Measurements from ENCODE around the gene CSTF2T.
A peak's percentile ranks its signal among the peaks of the same experiment; 100 is the strongest.
"Not testable (repeated sequence)": the region's sequence is repeated elsewhere in the genome, so short reads cannot be mapped to it uniquely, and the experiment has no call there.

CSTF2T gene

GRCh38 chr10:51696251-51696650 is 3.1 kb downstream of the CSTF2T start:
- no peak for DNase-seq

GRCh38 chr10:51694086-51694768 is 5.2 kb downstream of the CSTF2T start:
- DNase-seq, result no peak

DNA sequence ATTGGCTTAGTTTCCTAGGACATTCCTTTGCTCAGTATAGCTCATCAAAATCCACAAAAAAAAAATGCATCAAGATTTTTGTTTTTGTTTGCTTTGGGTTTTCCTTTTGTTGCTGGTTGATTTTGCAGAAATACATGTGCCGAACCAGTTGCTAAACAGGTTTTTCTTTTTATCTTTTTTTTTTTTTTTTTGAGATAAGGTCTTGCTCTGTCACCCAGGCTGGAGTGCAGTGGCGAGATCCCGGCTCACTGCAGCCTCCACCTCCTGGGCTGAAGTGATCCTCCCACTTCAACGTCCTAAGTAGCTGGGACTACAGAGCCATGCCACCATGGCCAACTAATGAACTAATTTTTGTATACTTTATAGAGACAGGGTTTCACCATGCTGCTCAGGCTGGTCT is 8.3 kb downstream of the CSTF2T start:
- no peak for DNase-seq

DNA sequence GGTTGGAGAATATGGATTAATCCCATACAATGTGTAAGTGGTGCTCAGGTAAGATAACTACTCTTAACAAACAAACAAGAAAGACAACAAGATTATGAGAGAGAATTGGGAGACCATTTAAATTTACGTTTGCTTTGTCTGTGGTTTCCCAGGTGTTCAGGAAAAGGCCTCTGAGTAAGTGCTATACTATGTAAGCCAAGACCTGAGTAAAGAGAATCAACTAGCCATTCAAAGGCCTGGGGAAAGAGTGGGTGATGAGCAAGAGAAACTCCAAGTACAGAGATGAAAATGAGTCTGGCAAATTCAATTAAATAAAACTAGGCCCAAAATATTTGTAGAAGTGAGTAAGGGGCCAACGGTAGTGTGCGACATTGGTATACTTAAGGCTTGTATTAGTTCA is 9.9 kb downstream of the CSTF2T start:
- no peak for DNase-seq

GRCh38 chr10:51688826-51689225 is 10.6 kb downstream of the CSTF2T start:
- DNase-seq, result not testable (repeated sequence)

GRCh38 chr10:51687296-51687695 is 12.1 kb downstream of the CSTF2T start:
- DNase-seq, result no peak

GRCh38 chr10:51685768-51686167 is 13.6 kb downstream of the CSTF2T start:
- no peak for DNase-seq

GRCh38 chr10:51683031-51683691 is 16.2 kb downstream of the CSTF2T start:
- no peak for DNase-seq

GRCh38 chr10:51679841-51680240 is 19.6 kb downstream of the CSTF2T start:
- no peak for DNase-seq

- DNase-seq, result no peak
These were observed 24.3 kb downstream of the CSTF2T start for GRCh38 chr10:51675088-51675487.

GRCh38 chr10:51672039-51672535 is 27.3 kb downstream of the CSTF2T start:
- DNase-seq, result no peak

GRCh38 chr10:51669041-51669440 is 30.4 kb downstream of the CSTF2T start:
- DNase-seq, result no peak

DNA sequence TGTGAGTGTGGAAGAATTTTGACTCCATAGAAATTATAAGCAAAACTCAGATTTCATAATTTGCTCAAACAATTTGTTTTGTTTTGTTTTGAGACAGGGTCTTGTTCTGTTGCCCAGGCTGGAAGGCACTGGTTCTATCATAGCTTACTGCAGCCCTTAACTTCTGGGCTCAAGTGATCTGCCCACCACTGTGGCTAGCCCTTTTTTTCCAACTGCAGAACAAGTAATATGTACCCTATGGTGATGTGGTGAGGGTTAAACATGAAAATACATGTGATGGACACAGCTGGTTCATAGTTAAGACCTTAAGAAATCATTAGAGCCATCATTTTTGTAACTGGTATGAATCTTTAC is 31.1 kb downstream of the CSTF2T start:
- DNase-seq, result no peak

DNA sequence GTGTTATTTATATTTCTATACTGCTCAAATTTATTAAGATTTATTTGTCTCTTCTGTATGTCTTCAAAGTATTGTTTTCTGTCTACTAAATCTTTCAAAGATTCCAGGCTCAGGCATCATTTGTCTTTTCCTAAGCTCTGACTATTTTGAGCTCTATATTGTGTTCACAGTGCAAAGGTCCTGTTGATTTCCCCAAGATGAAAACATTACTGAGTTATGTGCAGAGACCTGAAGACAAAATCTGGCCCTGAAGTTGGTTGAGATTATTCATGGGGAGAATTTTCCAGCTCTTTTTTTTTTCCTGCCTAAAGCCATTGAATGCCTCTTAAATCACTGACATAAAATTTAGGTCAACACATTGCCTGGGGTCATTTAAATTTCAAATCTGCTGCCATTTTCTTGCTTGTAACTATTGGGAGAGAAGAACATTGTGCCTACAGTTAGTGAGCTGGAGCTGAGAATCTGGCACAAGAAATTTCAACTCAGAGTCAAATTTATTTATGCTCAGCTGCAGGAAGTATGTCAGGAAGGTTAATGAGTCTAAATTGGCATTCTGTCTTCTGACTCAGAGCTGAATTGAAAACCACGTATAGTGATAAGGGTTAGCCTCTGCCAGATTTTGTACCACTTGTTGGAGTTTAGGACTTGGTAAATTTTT is 31.6 kb downstream of the CSTF2T start:
- peak; percentile 8 for DNase-seq

DNA sequence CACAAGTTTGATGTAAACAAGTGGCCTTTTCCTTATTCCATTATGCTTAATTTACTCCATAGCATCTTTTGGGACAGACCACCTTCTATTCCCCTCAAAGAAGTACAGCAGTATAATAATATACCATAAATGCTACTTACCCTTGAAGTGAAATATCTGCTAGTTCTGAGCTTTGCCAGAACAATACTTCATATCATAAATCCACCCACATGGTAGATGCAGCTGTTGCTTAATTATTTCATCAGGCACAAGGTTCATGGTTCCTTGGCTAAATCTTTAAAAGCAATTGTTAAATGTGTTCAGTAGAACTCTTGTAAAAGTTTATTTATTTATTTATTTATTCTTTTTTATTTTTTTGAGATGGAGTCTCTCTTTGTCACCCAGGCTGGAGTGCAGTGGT is 32.9 kb downstream of the CSTF2T start:
- DNase-seq, result no peak

DNA sequence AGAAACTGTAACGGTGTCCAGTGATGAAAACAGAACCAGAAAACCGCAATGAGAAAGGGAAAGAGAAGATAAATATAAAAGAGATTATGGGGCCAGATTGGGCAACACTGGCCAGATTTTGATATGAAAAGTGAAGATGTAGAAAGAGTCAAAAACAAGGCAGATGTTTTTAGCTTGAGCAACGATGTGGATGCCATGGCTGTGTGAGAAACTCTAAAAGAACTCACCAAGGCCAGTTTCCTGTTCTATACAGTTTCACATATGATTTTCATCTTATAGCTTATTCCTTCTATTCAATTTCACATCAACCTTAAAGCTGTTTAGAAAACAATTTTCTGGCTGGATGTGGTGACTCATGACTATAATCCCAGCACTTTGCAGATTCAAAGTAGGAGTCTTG is 36.3 kb downstream of the CSTF2T start:
- no peak for DNase-seq

DNA sequence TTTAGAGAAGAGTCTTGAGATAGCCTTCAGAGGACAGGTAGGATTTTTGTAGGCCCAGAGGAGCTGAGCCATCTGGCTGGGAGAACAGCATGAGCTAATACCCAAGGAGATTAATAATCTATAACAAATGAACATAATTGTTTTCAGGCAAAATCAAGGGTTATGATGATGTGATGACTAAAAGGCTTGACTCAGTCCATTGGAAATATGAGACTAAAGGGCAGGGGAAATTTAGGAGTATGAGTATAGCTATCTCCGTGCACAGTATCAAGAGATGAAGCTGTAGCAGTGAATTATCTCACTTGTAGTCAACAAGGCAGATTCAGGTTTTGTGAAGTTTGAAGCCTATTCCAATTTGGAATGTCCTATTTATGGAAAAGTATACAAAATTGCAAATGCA is 40.1 kb downstream of the CSTF2T start:
- no peak for DNase-seq

- DNase-seq, result no peak
These were observed 41.4 kb downstream of the CSTF2T start for GRCh38 chr10:51658000-51658399.

DNA sequence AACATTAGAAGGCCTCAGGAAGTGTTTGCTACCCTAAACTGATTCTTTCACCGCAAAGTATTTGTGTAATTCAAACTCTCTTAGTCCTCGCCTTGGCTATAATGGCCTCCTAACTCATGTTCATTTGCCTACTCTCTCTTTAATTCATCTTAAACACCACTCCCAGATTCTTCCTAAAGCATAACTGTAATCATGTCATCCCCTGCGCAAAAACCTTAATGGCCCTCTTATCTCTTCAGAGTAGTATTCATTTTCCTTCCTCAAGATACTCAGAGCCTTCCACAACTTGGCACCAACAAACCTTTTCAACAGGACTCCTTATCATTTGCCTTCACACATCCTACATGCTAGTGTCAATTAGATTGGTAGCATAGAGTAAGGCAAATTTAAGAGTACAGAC is 42.9 kb downstream of the CSTF2T start:
- no peak for DNase-seq

- DNase-seq, result no peak
These were observed 44.5 kb downstream of the CSTF2T start for GRCh38 chr10:51654918-51655317.

DNA sequence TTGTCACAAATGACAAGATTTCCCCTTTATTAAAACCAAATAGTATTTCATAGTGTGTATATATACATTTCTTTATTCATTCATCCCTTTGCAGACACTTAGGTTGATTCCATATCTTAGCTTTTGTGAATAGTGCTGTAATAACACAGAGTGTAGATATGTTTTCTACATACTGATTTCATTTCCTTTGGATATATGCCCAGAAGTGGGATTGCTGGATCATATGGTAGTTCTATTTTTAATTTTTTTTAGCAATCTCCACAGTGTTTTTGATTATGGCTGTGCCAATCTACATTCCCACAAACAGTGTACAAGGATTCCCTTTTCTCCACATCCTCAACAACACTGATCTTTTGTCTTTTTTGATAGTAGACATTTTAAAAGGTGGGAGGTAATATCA is 46.4 kb downstream of the CSTF2T start:
- no peak for DNase-seq

DNA sequence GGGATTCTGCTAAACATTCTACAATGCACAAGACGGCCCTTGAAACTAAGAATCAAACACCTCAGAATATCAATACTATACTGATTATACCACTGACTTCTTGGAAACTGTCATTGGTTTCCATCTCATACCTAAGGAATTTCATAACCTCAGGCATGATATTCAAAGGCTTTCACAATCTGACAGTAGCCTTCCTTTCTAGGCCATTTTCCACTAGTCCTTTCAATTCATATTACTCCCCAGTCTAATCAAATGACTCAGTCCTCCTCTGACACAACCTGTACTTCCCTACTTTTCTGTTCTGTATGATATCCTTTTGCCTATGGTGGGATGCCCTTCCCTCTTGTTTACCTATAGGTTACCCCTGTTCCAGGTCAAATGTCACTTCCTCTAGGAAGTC is 48.3 kb downstream of the CSTF2T start:
- DNase-seq, result no peak

GRCh38 chr10:51649064-51649463 is 50.3 kb downstream of the CSTF2T start:
- DNase-seq, result no peak

Data from retina (tissue), 1 donor.